Adrenal gland (tissue), 5 donors: ENCODE data around the gene SPAG6.

Experiments used
- POLR2A ChIP-seq, 2 donors: fragments of 450-650 bp; IDR thresholded peaks; one replicate each; pipeline ENCODE4 v1.6.1; 2017; ENCODE audit warnings: antibody characterized with exemption in 2 of 2, mild to moderate bottlenecking in 2 of 2, moderate library complexity in 1 of 2
- TF ChIP-seq, protein P1 (sequence below), 6 experiments: fragments of 450-650 bp in 4 of 6; fragments of 200-600 bp in 2 of 6; sonication (generic) in 1 of 6; IDR thresholded peaks; 1 replicate in 5 of 6; 2 replicates in 1 of 6; pipeline versions ENCODE4 v1.5.1 to v1.8.0; 2016 to 2021; ENCODE audit warnings: antibody characterized with exemption in 6 of 6, mild to moderate bottlenecking in 2 of 6, moderate library complexity in 1 of 6
- donor health status: DM: no; HTN: no; CAD: no.

DNA sequence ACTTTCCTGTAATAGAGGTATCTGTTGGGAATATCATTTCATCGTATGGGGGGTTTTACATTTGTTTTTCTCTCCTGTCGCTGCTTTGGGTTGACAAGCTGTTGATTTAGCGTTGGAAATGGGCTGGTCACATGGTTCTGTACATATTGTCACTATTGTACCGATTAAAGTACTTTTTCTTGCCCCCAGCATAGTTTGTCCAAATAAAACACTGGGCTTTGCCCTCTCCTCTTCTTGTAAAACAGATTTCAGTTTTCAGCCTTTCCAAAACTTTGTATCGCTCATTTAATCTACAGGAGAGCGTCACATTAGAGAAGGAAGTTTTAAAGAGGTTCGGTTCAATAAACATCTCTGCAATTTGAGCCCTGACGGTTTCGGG lies 20.4 kb upstream of the SPAG6 start:
- TF ChIP-seq, protein P1, sequence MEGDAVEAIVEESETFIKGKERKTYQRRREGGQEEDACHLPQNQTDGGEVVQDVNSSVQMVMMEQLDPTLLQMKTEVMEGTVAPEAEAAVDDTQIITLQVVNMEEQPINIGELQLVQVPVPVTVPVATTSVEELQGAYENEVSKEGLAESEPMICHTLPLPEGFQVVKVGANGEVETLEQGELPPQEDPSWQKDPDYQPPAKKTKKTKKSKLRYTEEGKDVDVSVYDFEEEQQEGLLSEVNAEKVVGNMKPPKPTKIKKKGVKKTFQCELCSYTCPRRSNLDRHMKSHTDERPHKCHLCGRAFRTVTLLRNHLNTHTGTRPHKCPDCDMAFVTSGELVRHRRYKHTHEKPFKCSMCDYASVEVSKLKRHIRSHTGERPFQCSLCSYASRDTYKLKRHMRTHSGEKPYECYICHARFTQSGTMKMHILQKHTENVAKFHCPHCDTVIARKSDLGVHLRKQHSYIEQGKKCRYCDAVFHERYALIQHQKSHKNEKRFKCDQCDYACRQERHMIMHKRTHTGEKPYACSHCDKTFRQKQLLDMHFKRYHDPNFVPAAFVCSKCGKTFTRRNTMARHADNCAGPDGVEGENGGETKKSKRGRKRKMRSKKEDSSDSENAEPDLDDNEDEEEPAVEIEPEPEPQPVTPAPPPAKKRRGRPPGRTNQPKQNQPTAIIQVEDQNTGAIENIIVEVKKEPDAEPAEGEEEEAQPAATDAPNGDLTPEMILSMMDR (IDR thresholded peaks at IDR 0.05) = no peak
- no peak for TF ChIP-seq POLR2A (IDR thresholded peaks at IDR 0.05)
